ENCODE measurements around the gene RICTOR. TPM values are rescaled to one million over a fixed set of nuclear protein-coding genes. Genes with fewer than 3 reads are reported as not detected.

The RICTOR gene
- total and polyA plus RNA-seq, 2 donors (not counting 3 experiments of a cell fraction or from before 2014, with no cell fraction given), result 9.2 to 38.0 TPM

- TF ChIP-seq MAX (IDR thresholded peaks at IDR 0.05; ENCODE audit: insufficient read depth, insufficient read length), result no peak
- TF ChIP-seq GATA2 (IDR thresholded peaks at IDR 0.05; ENCODE audit: insufficient read depth, insufficient read length, low read depth, low read length), result no peak
- TF ChIP-seq EZH2 (IDR thresholded peaks at IDR 0.05; ENCODE audit: borderline replicate concordance, low read depth, low read length, severe bottlenecking), result no peak
- DNase-seq (ENCODE audit: low read depth, low spot score), result no peak
- Histone ChIP-seq H3K27me3 (ENCODE audit: control insufficient read depth in 2 of 2, insufficient read depth in 2 of 2, low read length in 2 of 2) (no peaks in the 10 kb centered on the region), H3K27ac (ENCODE audit: insufficient read depth, low read depth, low read length) (no peak overlapping the region), H3K9me1 (replicated peaks; ENCODE audit: control insufficient read depth, extremely low read depth, insufficient read depth, low read length) (no peaks in the 10 kb centered on the region), H3K9me3 (replicated peaks; ENCODE audit: control insufficient read depth, insufficient read depth, low read length) (no peaks in the 10 kb centered on the region), H3K4me1 (ENCODE audit: control insufficient read depth, extremely low read depth, insufficient read depth, low read length) (peaks cover 21% of the 10 kb centered on the region), H4K20me1 (replicated peaks; ENCODE audit: control insufficient read depth, extremely low read depth, insufficient read depth, low read length) (no peaks in the 10 kb centered on the region), H2AFZ (ENCODE audit: low read depth, low read length) (no peak overlapping the region), H3K4me3 (replicated peaks in 1 of 3; ENCODE audit: insufficient read depth in 1 of 3, low read depth in 1 of 3, low read length in 3 of 3) (no peak overlapping the region), H3K4me2 (ENCODE audit: insufficient read depth, low read length) (no peak overlapping the region), H3K79me2 (ENCODE audit: control insufficient read depth, insufficient read depth, low read length) (no peaks in the 10 kb centered on the region), H3K9ac (replicated peaks; ENCODE audit: extremely low read depth, insufficient read depth, low read length) (no peak overlapping the region), H3K36me3 (ENCODE audit: control insufficient read depth in 2 of 2, extremely low read depth in 1 of 2, insufficient read depth in 2 of 2, low read length in 2 of 2) (no peaks in the 10 kb centered on the region)
- intact Hi-C loops (cut with micrococcal nuclease) (no loop called here), dilution Hi-C loops (cut with MboI; ENCODE audit: extremely low pct_ligation_motif_present, low sequenced_read_pairs) (no loop called here)
- ChIA-PET POLR2A (no interaction called here), CTCF (interaction anchor here (0.8 to 3.4 kb wide), 2 partner anchors 10 to 41 kb away, joined by 3 to 11 read pairs; no protein-coding TSS in a partner anchor)
- BruUV-seq (replicated peaks), result no TSS peak
- FAIRE-seq, result no peak
Observed at GRCh38 chr5:39121922-39122321, 47.7 kb upstream of the RICTOR start.

- CTCF ChIA-PET, result interaction anchor here (0.7 to 3.4 kb wide), 4 partner anchors 9 to 43 kb away, joined by 3 to 11 read pairs (median 3); no protein-coding TSS in a partner anchor
Observed at GRCh38 chr5:39121315-39121714, 47.1 kb upstream of the RICTOR start.

More at GRCh38 chr5:39121315-39121714, 47.1 kb upstream of the RICTOR start:
- FAIRE-seq (no peak), DNase-seq (ENCODE audit: low read depth, low spot score) (no peak)
- no peaks in the 10 kb centered on the region for H4K20me1 ChIP-seq (replicated peaks; ENCODE audit: control insufficient read depth, extremely low read depth, insufficient read depth, low read length)
- no peaks in the 10 kb centered on the region for H3K36me3 ChIP-seq (ENCODE audit: control insufficient read depth in 2 of 2, extremely low read depth in 1 of 2, insufficient read depth in 2 of 2, low read length in 2 of 2)
- H2AFZ ChIP-seq (ENCODE audit: low read depth, low read length), result no peak overlapping the region
- dilution Hi-C loops (cut with MboI; ENCODE audit: extremely low pct_ligation_motif_present, low sequenced_read_pairs), result no loop called here
- no peak overlapping the region for H3K27ac ChIP-seq (ENCODE audit: insufficient read depth, low read depth, low read length)
- H3K27me3 ChIP-seq (ENCODE audit: control insufficient read depth in 2 of 2, insufficient read depth in 2 of 2, low read length in 2 of 2), result no peaks in the 10 kb centered on the region
- no TSS peak for BruUV-seq (replicated peaks)
- no peaks in the 10 kb centered on the region for H3K9me1 ChIP-seq (replicated peaks; ENCODE audit: control insufficient read depth, extremely low read depth, insufficient read depth, low read length)
- no peaks in the 10 kb centered on the region for H3K79me2 ChIP-seq (ENCODE audit: control insufficient read depth, insufficient read depth, low read length)
- no peak overlapping the region for H3K9ac ChIP-seq (replicated peaks; ENCODE audit: extremely low read depth, insufficient read depth, low read length)
- H3K4me3 ChIP-seq (replicated peaks in 1 of 3; ENCODE audit: insufficient read depth in 1 of 3, low read depth in 1 of 3, low read length in 3 of 3), result no peak overlapping the region
- intact Hi-C loops (cut with micrococcal nuclease), result no loop called here
- POLR2A ChIA-PET, result interaction anchor here (1.1 kb wide), 1 partner anchor 41 kb away, joined by 5 read pairs; no protein-coding TSS in a partner anchor
- H3K9me3 ChIP-seq (replicated peaks; ENCODE audit: control insufficient read depth, insufficient read depth, low read length), result no peaks in the 10 kb centered on the region
- TF ChIP-seq EZH2 (IDR thresholded peaks at IDR 0.05; ENCODE audit: borderline replicate concordance, low read depth, low read length, severe bottlenecking), result no peak
- no peak for TF ChIP-seq MYC (IDR thresholded peaks at IDR 0.05; ENCODE audit: low read depth, low read length)
- TF ChIP-seq POLR2A (IDR thresholded peaks at IDR 0.05; ENCODE audit: low read depth, low read length), result no peak
- TF ChIP-seq JUN (IDR thresholded peaks at IDR 0.05; ENCODE audit: borderline replicate concordance, insufficient read depth, insufficient read length, low read depth), result no peak
- no peak for TF ChIP-seq GATA2 (IDR thresholded peaks at IDR 0.05; ENCODE audit: insufficient read depth, insufficient read length, low read depth, low read length)
- TF ChIP-seq POLR2AphosphoS5 (IDR thresholded peaks at IDR 0.05; ENCODE audit: insufficient read depth, low read depth, low read length), result no peak
- TF ChIP-seq FOS (IDR thresholded peaks at IDR 0.05; ENCODE audit: borderline replicate concordance, insufficient read depth, low read length), result no peak
- no peak for TF ChIP-seq CTCF (IDR thresholded peaks at IDR 0.05; ENCODE audit: extremely low read depth in 1 of 2, insufficient read depth in 1 of 2, low read depth in 1 of 2, low read length in 2 of 2)
- TF ChIP-seq MAX (IDR thresholded peaks at IDR 0.05; ENCODE audit: insufficient read depth, insufficient read length), result no peak
- H3K4me2 ChIP-seq (ENCODE audit: insufficient read depth, low read length), result no peak overlapping the region
- H3K4me1 ChIP-seq (ENCODE audit: control insufficient read depth, extremely low read depth, insufficient read depth, low read length), result peaks cover 27% of the 10 kb centered on the region
